GM10248 (cell line): Measurements from ENCODE around the gene WNT9A.

Experiments used
- CTCF ChIA-PET: fragments of 300-600 bp; sonication (Branson Sonifier 250); formaldehyde crosslinking; extraction: SDS; loops from one replicate; lab custom pipeline; 2021; ENCODE audit warnings: antibody characterized with exemption; lab: Yijun Ruan, JAX
- POLR2A ChIA-PET: fragments of 350-650 bp; sonication (Branson Sonifier 250); formaldehyde crosslinking; extraction: SDS; loops from one replicate; lab custom pipeline; 2020; ENCODE audit warnings: antibody characterized with exemption; lab: Yijun Ruan, JAX
- DNase-seq: peaks from one replicate; pipeline ENCODE4 v3.0.0; 2012; ENCODE audit errors: extremely low spot score
- CTCF ChIP-seq: IDR thresholded peaks from 2 replicates; pipeline ENCODE4 v1.5.1; 2012; ENCODE audit warnings: mild to moderate bottlenecking, low read depth; ENCODE audit errors: extremely low read depth, missing control alignments, control extremely low read depth

WNT9A gene

GRCh38 chr1:227889863-227890405 lies 57.8 kb downstream of the WNT9A start:
- POLR2A ChIA-PET = no interaction called here
- CTCF ChIA-PET = no interaction called here
- DNase-seq = no peak

GRCh38 chr1:227889047-227889862 lies 58.5 kb downstream of the WNT9A start:
- TF ChIP-seq CTCF = no peak
- CTCF ChIA-PET = no interaction called here
- DNase-seq = no peak
- POLR2A ChIA-PET = no interaction called here

More at GRCh38 chr1:227889863-227890405, 57.8 kb downstream of the WNT9A start:
- no peak for TF ChIP-seq CTCF

- TF ChIP-seq CTCF = no peak
- CTCF ChIA-PET = no interaction called here
- POLR2A ChIA-PET = no interaction called here
- no peak for DNase-seq
These were observed 59.2 kb downstream of the WNT9A start for GRCh38 chr1:227888404-227889046.

- ChIA-PET POLR2A (no interaction called here), CTCF (no interaction called here)
- TF ChIP-seq CTCF = no peak
- DNase-seq = no peak
These were observed 59.9 kb downstream of the WNT9A start for GRCh38 chr1:227887697-227888403.

GRCh38 chr1:227886993-227887696 lies 60.6 kb downstream of the WNT9A start:
- CTCF ChIA-PET = no interaction called here
- no peak for DNase-seq
- POLR2A ChIA-PET = no interaction called here
- TF ChIP-seq CTCF = no peak

GRCh38 chr1:227886503-227886961 lies 61.2 kb downstream of the WNT9A start:
- ChIA-PET CTCF (no interaction called here), POLR2A (no interaction called here)
- DNase-seq = no peak
- no peak for TF ChIP-seq CTCF
